ENCODE measurements around the gene PAPPA. TPM values are rescaled to one million over a fixed set of nuclear protein-coding genes. Genes with fewer than 3 reads are reported as not detected.

PAPPA gene
- total RNA-seq, 1 donor = 56.5 TPM

DNA sequence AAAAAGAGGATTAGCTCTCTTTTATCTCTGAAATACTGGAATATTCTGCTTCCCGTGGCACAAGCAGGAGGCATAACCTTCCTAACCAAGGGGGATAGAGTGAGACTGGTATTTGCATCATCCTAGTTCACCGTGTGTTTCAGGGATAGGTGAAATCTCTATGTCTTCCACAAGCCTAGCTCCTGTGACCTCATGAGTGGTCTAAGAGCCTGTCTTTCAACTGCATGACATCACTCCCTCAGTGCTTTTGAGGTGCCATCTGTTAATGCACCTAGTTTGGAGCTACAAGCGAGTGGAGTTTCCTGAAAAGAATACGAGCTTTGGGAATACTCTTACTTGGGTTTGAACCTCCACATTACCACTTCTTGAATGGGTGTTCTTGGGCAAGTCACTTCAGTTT lies 181.8 kb downstream of the PAPPA start:
- H3K4me1 ChIP-seq (ENCODE audit: insufficient read depth, low read length) = peaks cover 9% of the 10 kb centered on the region
- TF ChIP-seq, protein P1, sequence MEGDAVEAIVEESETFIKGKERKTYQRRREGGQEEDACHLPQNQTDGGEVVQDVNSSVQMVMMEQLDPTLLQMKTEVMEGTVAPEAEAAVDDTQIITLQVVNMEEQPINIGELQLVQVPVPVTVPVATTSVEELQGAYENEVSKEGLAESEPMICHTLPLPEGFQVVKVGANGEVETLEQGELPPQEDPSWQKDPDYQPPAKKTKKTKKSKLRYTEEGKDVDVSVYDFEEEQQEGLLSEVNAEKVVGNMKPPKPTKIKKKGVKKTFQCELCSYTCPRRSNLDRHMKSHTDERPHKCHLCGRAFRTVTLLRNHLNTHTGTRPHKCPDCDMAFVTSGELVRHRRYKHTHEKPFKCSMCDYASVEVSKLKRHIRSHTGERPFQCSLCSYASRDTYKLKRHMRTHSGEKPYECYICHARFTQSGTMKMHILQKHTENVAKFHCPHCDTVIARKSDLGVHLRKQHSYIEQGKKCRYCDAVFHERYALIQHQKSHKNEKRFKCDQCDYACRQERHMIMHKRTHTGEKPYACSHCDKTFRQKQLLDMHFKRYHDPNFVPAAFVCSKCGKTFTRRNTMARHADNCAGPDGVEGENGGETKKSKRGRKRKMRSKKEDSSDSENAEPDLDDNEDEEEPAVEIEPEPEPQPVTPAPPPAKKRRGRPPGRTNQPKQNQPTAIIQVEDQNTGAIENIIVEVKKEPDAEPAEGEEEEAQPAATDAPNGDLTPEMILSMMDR (IDR thresholded peaks at IDR 0.05; ENCODE audit: extremely low read depth, low read depth, low read length) = no peak
- H3K36me3 ChIP-seq (ENCODE audit: insufficient read depth, low read length) = peaks cover 8% of the 10 kb centered on the region
- no peak overlapping the region for H3K4me3 ChIP-seq (ENCODE audit: insufficient read depth, low read length)
- no peak overlapping the region for H3K27ac ChIP-seq (ENCODE audit: low read depth, low read length)
- no peak for DNase-seq (ENCODE audit: insufficient read length, low spot score, missing footprints)
- no peaks in the 10 kb centered on the region for H3K79me2 ChIP-seq (ENCODE audit: insufficient read depth, low read length)
- no peaks in the 10 kb centered on the region for H3K27me3 ChIP-seq (ENCODE audit: insufficient read depth, low read length)
- no peaks in the 10 kb centered on the region for H4K20me1 ChIP-seq (ENCODE audit: insufficient read depth, low read length)
- no peak overlapping the region for H2AFZ ChIP-seq (ENCODE audit: low read length)
- no peak overlapping the region for H3K4me2 ChIP-seq (ENCODE audit: insufficient read depth, low read length)
- no peaks in the 10 kb centered on the region for H3K9me3 ChIP-seq (ENCODE audit: low read depth, low read length)

DNA sequence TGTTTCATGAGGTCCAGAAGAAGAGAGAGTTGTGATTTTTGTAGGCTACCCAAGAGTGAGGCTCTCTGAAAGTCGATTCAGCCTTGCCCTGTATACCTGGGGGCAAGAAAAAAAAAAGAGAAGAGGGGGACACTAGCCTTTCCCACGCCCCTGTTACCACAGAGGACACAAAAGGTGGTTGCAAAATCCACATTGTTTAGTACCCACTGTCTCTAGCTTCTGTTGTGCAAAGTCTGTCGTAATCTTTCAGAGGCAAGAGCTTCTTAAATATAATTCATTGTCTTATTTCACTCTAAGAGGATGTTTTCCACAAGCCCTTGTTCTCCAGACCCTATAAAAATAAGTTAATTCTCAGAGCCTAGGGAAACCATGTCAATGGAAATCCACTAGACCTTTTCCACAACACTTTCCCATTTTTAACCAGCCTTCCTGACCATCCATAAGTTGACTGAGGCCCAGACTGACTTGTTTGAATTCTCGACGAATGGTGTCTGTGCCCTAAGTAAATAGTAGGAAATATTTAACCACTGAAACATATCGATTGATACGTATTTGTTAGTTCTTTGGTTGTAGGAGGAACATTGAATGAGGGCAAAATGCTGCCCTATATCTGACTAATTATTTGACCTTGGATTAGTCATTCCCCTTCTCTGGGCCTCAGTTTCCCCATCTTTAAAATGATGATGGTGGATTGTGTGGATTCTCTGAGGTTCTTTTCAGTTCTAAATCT lies 182.7 kb downstream of the PAPPA start:
- H3K36me3 ChIP-seq (ENCODE audit: insufficient read depth, low read length) = peaks cover 8% of the 10 kb centered on the region

DNA sequence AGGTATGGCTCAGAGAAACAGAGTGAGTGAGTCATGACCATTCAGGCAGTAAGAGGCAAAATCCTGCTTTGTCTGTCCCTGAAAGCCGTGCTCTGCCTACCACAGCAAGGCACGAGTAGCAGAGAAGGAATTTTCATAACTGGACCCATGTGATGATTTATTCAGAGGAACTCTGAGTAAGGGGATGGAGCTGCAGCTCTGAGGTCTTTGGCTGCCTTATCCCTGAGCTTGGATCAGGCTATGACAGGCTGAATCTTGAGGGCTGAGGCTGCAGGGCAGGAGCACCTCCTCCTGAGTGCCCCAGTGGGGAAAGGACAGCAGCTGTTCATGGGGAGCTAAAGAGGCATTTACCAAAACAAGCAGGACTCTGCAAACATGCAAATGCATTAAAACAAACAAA lies 183.4 kb downstream of the PAPPA start:
- Histone ChIP-seq H2AFZ (ENCODE audit: low read length) (no peak overlapping the region), H3K9me3 (ENCODE audit: low read depth, low read length) (no peaks in the 10 kb centered on the region), H3K27me3 (ENCODE audit: insufficient read depth, low read length) (no peaks in the 10 kb centered on the region), H3K4me2 (ENCODE audit: insufficient read depth, low read length) (peak overlapping the region; percentile 34), H3K4me3 (ENCODE audit: insufficient read depth, low read length) (no peak overlapping the region), H4K20me1 (ENCODE audit: insufficient read depth, low read length) (no peaks in the 10 kb centered on the region), H3K4me1 (ENCODE audit: insufficient read depth, low read length) (peaks cover 9% of the 10 kb centered on the region), H3K79me2 (ENCODE audit: insufficient read depth, low read length) (no peaks in the 10 kb centered on the region), H3K27ac (ENCODE audit: low read depth, low read length) (no peak overlapping the region), H3K36me3 (ENCODE audit: insufficient read depth, low read length) (peaks cover 8% of the 10 kb centered on the region)
- TF ChIP-seq, protein P1 (IDR thresholded peaks at IDR 0.05; ENCODE audit: extremely low read depth, low read depth, low read length) = no peak
- DNase-seq (ENCODE audit: insufficient read length, low spot score, missing footprints) = peak; percentile 86

More for the DNA sequence above, 182.7 kb downstream of the PAPPA start:
- Histone ChIP-seq H3K4me3 (ENCODE audit: insufficient read depth, low read length) (no peak overlapping the region), H2AFZ (ENCODE audit: low read length) (no peak overlapping the region), H3K9me3 (ENCODE audit: low read depth, low read length) (no peaks in the 10 kb centered on the region), H3K79me2 (ENCODE audit: insufficient read depth, low read length) (no peaks in the 10 kb centered on the region), H3K27ac (ENCODE audit: low read depth, low read length) (no peak overlapping the region), H3K27me3 (ENCODE audit: insufficient read depth, low read length) (no peaks in the 10 kb centered on the region), H3K4me1 (ENCODE audit: insufficient read depth, low read length) (peaks cover 9% of the 10 kb centered on the region), H3K4me2 (ENCODE audit: insufficient read depth, low read length) (no peak overlapping the region), H4K20me1 (ENCODE audit: insufficient read depth, low read length) (no peaks in the 10 kb centered on the region)
- TF ChIP-seq, protein P1 (IDR thresholded peaks at IDR 0.05; ENCODE audit: extremely low read depth, low read depth, low read length) = no peak
- DNase-seq (ENCODE audit: insufficient read length, low spot score, missing footprints) = no peak

DNA sequence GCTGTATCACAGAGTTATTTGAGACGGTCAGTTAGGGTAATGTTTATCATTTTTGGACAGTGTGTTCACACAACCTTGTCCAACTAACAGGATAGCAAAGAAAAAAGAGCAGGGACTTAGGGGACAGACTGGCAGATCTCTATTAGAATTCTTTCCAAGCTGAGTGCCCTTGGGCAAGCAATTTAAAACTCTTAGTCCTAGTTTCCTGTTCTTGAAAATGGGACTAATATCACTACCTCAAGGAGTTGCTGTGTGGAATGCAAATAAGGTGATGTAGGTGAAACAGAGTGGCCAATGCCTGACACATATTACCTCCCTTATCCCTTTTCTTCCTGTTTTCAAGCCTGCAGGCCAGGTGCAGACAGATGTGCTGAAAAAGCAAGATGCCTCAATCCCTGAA lies 186.7 kb downstream of the PAPPA start:
- no peaks in the 10 kb centered on the region for H4K20me1 ChIP-seq (ENCODE audit: insufficient read depth, low read length)
- no peak for DNase-seq (ENCODE audit: insufficient read length, low spot score, missing footprints)

More for the DNA sequence above, 186.7 kb downstream of the PAPPA start:
- peaks cover 9% of the 10 kb centered on the region for H3K4me1 ChIP-seq (ENCODE audit: insufficient read depth, low read length)
- TF ChIP-seq, protein P1 (IDR thresholded peaks at IDR 0.05; ENCODE audit: extremely low read depth, low read depth, low read length) = no peak
- no peaks in the 10 kb centered on the region for H3K9me3 ChIP-seq (ENCODE audit: low read depth, low read length)
- H3K36me3 ChIP-seq (ENCODE audit: insufficient read depth, low read length) = peaks cover 10% of the 10 kb centered on the region
- H3K4me3 ChIP-seq (ENCODE audit: insufficient read depth, low read length) = no peak overlapping the region
- no peaks in the 10 kb centered on the region for H3K27me3 ChIP-seq (ENCODE audit: insufficient read depth, low read length)
- H3K79me2 ChIP-seq (ENCODE audit: insufficient read depth, low read length) = no peaks in the 10 kb centered on the region
- H3K4me2 ChIP-seq (ENCODE audit: insufficient read depth, low read length) = no peak overlapping the region
- H2AFZ ChIP-seq (ENCODE audit: low read length) = no peak overlapping the region
- H3K27ac ChIP-seq (ENCODE audit: low read depth, low read length) = no peak overlapping the region
